HG03139 (cell line): ENCODE results near the gene USP37.

Experiments used
- ATAC-seq: cut with Tn5 transposase; IDR thresholded peaks from one replicate; pipeline ENCODE4 v1.9.1; 2021; ENCODE audit not compliant: unreplicated experiment

USP37 gene

DNA sequence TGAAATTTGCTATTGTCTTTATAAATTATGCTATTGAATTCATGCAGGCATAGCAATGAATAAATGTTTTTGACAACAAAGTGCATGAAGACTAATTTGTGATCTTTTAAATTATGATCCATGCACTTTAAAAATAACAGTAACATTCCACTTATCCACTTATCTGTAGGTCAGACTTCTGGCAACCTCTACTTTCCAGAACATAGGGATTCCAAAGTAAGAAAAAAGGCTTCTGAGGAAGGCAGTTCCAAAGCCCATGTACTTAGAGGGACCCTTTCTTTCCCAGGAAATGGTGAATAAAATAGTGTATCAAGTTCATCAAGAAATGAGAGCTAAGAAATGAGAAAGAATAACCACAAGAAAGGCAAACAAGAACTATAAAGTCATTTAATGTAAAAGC is 90.9 kb downstream of the USP37 start:
- no peak for ATAC-seq

DNA sequence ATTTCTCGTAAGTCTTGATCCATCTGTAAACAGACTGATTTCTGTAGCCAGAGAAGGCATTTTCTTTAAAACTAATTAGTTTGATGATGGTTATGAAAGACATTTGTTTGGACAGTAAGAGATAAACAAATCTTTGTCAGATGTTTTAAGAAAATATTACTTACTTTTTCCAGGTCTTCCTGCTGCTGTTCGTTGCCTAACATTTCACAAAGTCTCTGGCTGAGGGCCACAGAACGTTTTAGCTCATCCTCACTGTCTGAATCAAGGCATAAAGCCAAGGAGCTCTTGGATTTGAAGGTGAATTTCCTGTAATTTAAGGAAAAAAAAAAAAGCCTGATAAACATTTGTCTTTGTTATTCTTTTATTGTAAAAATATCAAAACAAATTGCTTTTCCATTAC is 91.5 kb downstream of the USP37 start:
- no peak for ATAC-seq

DNA sequence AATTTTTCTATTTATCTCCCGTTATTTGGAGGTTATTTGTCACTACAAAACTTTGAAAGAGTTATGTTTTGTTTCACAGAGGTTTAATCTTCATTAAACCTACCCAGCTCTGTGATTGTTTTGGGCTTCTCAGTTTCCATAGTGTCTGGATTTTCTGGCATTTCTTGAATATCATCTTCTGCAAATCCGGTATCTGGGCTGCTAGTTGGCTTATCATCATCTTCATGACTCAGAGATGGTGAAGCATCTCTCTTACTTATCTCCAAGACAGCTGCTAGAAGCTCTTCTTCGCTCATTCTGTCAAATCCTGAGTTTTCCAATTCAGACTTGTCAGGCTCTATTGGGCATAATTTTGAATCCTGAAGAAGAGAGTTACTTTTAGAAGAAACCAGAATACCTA is 93.6 kb downstream of the USP37 start:
- no peak for ATAC-seq

DNA sequence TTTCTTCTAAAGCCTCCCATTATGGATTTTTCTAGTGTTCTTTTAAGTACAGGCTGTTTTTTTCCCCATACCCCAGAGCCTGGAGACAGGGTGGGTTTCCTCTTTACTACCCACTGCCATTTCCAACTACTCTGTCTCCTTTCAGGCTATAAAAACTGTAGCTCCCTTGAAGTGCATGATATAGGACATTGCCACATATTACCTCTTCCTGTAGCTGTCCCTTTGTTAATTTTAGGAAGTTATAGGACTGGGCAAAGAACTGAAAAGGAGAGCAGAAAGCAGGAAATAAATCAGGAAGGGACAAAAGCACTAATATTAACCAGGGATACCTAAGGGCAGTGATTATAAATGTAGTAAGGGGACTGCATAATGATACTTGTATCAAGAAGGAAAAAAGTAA is 95.2 kb downstream of the USP37 start:
- no peak for ATAC-seq

DNA sequence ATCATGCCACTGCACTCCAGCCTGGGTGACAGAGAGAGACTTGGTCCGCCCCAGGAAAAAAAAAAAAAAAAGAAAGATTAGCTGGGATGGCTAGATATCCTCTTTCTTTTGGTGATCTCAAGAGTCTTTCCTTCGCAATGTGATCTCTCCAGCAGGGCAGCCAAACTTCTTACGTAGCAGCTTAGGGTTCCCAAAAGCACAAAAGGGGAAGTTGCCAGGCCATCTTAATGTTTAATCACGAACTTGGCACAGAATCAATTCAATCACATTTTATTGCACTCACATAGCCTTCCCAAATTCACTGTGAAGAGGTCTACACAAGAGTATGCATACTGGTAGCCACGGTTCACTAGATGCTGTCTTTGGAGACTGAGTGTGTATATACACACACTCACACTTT is 96.2 kb downstream of the USP37 start:
- ATAC-seq, result no peak

DNA sequence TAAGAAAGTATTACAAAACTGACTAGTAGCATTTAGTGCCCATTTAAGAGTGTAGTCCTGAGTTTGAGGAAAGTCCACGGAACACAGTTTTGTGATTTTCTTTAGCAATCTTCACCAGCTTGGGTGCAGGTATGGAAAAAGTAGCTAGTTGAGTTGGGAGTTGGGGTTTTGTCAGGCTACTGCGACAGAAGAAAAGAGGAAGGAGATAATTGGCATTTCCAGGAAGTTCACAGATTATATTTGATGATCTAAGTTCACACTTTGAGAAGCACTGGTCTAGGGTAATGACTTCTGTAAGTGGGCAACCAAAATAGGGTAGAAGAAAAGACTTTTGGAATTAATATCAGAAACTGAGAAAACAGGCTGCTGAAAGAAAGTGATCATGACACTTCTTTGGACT is 97.1 kb downstream of the USP37 start:
- ATAC-seq, result no peak

DNA sequence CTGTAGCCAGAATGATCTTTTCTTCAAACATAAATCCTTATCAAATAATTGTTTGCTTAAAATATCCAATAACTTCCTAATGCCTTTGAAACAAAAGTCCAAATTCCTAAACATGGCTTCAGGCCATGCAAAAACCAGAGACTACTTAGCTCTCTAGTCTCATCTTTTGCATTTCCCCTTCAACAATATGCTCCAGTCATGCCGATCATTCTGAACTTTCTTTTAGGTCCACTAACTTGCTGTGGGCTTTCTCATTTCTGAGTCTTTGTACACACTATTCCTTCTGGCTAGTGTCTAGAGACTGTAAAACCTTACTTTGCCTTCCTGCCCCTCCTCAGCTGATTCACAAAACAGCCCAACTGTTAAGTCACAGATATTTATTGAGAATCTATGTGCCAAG is 97.7 kb downstream of the USP37 start:
- no peak for ATAC-seq

DNA sequence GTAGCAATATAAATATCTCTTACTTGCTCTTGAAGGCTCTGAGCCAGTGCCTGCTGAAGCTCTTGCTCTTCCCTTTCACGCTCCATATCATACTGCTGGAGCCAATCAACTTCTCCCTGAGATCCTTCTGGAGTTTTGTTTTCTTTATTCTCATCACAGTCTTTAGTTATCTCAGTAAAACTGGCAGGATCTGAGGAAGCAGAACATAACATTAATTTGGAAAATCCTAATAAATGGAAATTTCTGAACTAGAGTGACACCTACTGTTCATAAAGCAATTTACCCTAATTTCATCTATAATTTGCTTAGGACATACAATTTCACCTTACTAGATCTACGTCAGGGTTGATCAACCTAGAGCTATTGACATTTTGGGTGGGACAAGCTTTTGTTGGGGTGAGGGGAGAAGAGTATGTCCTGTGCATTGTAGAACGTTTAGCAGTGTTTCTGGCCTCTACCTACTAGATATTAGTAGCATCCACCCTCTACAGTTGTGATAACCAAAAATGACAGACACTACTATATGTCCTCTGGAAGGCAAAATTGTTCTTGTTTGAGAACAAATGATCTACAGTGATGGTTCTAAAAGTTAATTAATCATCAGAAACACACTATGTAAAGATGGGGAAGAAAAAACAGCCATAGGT is 102.0 kb downstream of the USP37 start:
- no peak for ATAC-seq

DNA sequence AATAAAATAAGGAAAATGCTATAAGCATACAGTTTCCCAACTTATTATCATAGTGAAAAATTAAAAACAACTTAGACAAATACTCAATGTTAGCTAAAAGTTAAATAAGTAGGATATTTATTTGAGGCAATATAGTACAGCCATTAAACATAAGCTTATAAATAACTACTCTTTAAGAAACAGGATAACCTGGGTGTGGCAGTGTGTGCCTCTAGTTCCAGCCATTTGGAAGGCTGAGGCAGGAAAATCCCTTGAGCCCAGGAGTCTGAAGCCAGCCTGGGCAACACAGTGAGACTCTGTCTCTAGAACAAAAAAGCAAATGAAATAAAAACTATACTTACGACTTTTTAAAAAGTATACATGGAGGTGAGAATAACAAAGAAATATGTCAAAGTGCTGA is 109.6 kb downstream of the USP37 start:
- no peak for ATAC-seq

DNA sequence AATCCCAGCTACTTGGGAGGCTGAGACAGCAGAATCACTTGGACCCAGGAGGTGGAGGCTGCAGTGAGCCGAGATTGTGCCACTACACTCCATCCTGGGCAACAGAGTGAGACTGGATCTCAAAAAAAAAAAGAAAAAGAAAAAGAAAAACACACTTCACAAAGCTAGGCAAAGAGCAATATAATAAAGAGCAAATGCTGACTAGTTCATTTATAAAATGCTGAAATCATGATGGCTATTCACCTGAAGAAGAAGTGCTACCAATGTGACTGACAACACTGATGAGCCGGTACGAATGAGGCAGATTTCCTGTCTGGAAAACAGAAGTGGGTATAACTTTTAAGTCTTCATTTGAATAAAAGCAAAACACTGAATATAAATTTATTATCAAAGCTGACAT is 111.3 kb downstream of the USP37 start:
- ATAC-seq, result no peak

DNA sequence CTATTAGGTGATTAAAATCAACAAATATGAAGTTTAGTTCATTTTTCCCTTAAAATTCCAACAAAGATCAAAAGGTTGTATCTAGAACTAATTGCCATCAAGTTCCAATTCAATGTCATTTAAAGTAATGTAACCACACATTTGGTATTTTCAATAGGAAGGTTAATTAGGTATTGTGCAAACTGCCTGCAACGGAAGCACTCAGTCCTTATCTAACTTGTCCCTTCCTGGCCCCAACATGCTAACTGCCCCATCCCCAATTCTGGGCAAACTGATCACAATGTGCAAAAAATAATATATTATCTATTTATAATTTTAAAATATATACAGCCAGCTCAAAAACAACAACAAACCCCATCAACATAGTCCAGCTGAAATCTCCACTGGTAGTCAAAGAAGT is 116.1 kb downstream of the USP37 start:
- ATAC-seq, result no peak

DNA sequence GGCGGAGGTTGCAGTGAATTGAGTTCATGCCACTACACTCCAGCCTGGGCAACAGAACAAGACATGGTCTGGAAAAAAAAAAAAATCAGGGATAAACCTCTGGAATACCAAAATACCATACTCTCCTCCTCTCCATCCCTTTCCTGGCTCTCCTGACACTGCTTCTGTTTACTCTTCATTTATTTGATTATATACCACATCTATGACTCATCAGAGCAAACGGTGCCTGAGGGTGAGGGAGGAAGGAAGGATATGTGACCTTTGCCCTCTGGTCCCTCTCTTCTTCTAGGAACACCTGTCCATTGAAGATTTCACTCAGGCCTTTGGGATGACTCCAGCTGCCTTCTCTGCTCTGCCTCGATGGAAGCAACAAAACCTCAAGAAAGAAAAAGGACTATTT is 119.2 kb downstream of the USP37 start:
- no peak for ATAC-seq

DNA sequence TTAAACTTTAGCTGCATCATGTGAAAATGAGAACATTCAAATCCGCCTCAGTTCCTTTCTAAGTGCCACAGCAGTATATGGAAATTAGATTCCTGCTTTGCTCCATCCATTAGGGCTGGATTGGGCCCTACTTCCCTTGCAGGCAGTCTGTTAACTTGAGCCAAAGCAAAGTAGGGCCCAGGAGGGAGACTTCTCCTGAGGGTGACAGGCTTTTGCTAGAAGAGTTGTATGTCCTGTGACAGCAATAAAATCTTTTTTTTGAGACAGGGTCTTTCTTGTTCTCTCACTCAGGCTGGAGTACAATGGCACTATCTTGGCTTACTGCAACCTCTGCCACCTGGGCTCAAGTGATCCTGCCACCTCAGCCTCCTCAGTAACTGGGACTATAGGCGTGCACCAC is 121.1 kb downstream of the USP37 start:
- ATAC-seq, result no peak

DNA sequence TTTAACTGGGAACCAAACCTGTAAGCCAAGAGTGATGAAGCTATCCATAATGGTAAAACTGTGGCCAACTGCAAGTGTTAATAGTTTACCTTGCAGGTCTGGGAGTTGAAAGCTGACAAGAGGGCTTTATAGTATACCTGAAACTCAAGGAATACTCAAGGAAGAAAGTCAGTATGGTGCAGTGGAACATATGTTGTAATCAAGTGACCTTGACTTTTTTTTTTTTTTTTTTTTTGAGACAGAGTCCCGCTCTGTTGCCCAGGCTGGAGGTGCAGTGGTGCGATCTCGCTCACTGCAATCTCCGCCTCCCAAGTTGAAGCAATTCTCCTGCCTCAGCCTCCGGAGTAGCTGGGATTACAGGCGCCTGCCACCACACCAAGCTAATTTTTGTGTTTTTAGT is 121.6 kb downstream of the USP37 start:
- no peak for ATAC-seq

DNA sequence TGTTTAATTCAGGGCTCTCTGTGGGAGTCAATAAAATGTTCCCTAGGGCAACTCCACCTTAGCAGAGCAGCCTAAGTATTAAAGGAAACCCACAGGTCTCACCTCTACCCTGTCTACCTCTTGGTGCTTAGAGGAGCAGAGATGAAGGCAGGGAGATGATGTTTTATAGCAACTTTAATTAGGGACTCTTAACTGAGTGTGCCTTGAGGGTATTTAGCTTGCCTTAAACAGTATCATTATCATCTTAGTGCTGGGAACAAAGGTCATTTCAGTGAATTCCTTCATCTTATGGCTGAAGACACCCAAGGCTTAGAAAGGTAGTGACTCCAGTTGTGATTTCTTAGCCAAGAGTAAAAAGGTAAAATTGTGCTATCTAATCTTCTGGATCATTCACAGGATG is 122.5 kb downstream of the USP37 start:
- ATAC-seq, result no peak

DNA sequence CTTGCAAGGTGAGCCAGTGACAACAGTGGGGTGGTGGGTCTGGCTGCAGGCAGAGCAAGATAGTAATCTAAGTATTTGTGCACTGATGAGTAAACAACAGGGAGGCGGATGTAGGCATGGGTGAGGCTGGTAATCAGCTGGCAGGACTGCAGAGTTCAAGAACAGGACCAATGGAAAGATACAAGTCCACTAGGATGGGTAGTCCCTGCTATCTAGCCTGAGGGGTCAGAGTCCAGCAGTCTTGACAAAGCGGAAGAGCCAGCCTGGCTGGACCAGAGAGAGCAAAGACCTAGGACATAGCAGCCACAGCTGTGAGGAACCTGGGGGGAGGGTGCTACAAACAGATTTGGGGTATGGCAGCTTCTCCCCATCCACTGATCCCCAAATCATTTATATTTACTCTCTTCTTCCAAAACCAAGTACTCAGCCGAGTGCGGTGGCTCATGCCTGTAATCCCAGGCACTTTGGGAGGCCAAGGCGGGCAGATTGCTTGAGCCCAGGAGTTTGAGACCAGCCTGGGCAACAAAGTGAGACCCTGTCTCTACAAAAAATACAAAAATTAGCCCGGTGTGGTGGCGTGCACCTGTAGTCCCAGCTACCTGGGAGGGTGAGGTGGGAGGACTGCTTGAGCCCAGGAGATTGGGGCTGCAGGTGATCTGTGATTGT is 123.3 kb downstream of the USP37 start:
- no peak for ATAC-seq

DNA sequence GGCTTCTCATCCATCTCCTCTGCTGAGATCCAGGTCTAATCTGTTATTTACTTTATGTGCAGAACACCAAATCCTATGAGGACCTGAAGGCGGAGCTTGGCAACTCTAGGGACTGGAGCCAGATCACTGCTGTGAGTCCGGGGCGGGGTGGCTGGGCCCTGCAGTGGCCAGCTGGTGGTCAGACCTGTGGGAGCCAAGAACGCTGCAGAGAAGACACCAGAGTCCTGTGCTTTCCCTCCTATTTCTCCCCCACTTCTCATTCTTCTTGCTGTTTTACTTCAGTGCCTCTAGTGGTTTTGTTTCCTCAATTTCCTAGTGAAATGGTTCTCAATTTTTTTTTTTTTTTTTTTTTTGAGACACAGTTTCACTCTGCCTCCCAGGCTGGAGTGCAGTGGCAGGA is 129.6 kb downstream of the USP37 start:
- ATAC-seq, result no peak

DNA sequence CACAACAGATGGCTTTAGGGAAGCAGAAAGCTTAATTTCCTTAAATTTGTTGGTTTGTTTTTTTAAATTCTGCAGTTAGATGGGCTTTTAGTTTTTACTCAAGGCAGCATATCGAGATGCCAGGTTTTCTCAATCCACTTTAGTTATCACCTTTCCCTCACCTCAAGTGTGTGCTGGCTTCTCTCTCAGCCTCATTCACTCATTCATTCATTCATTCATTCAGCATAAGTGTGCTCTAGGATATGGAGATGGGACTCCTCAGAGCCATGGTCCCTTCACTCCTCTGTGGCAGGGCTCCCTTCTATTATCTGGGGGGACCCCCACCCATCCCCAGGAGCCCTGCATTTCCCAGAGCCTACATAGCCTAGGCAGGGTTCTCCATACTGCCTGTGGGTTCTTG is 130.2 kb downstream of the USP37 start:
- ATAC-seq, result no peak

DNA sequence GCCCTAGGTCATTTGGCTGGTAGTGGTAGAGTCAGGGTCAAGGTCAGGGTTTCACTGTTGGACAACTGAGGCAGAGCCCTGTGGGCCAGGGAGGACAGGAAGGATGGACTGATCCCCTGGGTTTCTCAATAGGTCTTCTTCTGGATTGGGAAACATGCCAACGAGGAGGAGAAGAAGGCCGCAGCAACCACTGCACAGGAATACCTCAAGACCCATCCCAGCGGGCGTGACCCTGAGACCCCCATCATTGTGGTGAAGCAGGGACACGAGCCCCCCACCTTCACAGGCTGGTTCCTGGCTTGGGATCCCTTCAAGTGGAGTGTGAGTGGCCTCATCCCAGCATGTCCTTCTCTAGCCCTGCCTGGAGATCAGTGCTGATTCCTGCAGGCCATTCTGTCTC is 131.2 kb downstream of the USP37 start:
- ATAC-seq, result no peak

DNA sequence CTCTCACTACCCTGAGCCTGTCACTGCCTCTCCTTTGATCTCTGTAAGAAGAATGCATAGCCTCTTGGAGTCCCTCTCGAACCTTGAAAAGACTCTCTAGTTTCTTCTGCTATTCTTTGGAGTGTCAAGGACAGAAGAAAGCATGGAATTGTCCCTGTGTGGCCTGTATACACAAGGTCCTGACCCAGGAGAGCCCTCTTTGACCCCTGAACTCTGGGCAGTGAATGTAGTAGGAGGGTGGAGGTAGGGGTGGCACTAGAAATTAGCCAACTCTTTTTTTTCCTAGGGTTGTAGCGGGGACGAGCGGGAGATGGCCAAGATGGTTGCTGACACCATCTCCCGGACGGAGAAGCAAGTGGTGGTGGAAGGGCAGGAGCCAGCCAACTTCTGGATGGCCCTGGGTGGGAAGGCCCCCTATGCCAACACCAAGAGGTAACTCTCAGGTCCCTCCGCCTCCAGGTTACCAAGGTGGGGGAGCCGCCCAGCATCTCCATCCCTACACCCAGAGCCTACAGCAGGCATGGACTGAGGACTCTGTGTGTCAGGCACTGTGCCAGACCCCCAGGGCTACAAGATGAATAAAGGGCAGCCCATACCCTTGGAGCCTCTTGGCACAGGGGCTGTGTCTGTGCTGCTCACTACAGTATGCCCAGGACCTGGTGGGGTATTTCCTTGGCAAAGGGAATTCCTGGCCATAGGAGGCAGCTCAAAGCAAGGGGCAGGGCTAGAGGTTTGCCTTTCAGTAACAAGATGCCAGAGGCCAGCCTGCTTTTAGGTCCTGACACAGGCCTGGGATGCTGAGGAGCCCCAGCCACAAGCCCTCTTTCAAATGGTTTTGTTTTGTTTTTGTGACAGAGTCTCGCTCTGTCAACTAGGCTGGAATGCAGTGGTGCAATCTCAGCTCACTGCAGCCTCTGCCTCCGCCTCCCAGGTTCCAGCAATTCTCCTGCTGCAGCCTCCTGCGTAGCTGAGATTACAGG is 132.9 kb downstream of the USP37 start:
- no peak for ATAC-seq

DNA sequence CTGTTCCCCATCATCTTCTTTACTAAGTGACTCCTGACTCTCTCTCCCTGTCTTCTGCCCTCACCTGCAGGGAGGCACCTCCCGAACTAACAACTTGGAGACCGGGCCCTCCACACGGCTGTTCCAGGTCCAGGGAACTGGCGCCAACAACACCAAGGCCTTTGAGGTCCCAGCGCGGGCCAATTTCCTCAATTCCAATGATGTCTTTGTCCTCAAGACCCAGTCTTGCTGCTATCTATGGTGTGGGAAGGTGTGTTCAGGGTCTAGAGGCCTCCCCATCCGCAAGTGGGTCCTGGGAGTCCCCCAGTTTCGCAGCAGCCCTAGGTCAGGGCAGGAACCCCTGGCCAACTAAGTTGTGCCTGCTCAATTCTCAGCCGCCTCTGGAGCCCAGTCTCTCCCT is 133.7 kb downstream of the USP37 start:
- ATAC-seq, result no peak
